Thyroid gland (tissue), 4 donors: ENCODE data around the gene SERINC2. TPM values are rescaled to one million over a fixed set of nuclear protein-coding genes. Genes with fewer than 3 reads are reported as not detected.

ENCODE experiments used
- DNase-seq, 2 donors: peaks; one replicate each; pipeline ENCODE4 v3.0.0-alpha.2; 2019
- H3K27ac ChIP-seq, 3 donors: fragments of 200-600 bp; sonication (generic); 1 replicate in 2 of 3; 2 replicates in 1 of 3; pipeline ENCODE4 v1.5.1; 2016 to 2019; ENCODE audit warnings: mild to moderate bottlenecking in 1 of 3, moderate library complexity in 1 of 3
- H3K27me3 ChIP-seq: fragments of 200-600 bp; sonication (generic); one replicate; pipeline ENCODE4 v1.5.1; 2019
- H3K36me3 ChIP-seq, 2 donors: fragments of 200-600 bp; sonication (generic); one replicate each; pipeline ENCODE4 v1.5.1; 2016 to 2019
- H3K4me1 ChIP-seq, 2 donors: fragments of 200-600 bp; sonication (generic); one replicate each; pipeline ENCODE4 v1.5.1; 2017 to 2019
- H3K4me3 ChIP-seq, 3 donors: fragments of 200-600 bp; sonication (generic); replicated peaks in 1 of 3; 1 replicate in 2 of 3; 2 replicates in 1 of 3; pipeline ENCODE4 v1.5.1; 2016; ENCODE audit warnings: mild to moderate bottlenecking in 1 of 3
- H3K9me3 ChIP-seq: fragments of 200-600 bp; sonication (generic); one replicate; pipeline ENCODE4 v1.5.1; 2017
- CTCF ChIP-seq, 6 experiments: fragments of 200-600 bp in 3 of 6; fragments of 450-650 bp in 3 of 6; sonication (generic) in 3 of 6; IDR thresholded peaks; one replicate each; pipeline ENCODE4 v1.5.1; 2016 to 2019; ENCODE audit warnings: antibody characterized with exemption in 6 of 6, mild to moderate bottlenecking in 2 of 6, inconsistent platforms in 1 of 6, moderate library complexity in 1 of 6
- POLR2A ChIP-seq, 2 donors: fragments of 450-650 bp; IDR thresholded peaks; one replicate each; pipeline ENCODE4 v1.6.1; 2017; ENCODE audit warnings: antibody characterized with exemption in 2 of 2, mild to moderate bottlenecking in 2 of 2, moderate library complexity in 1 of 2
- WGBS, 2 donors: methylation state at CpG; one replicate each; pipeline ENCODE4 v1.1.5; 2017; 5-methylcytosine and 5-hydroxymethylcytosine counted together
- intact Hi-C: fragments of 100-400 bp; cut with DNase I; formaldehyde crosslinking; loops from one replicate; pipeline ENCODE4 v1.15.1; 2023
- total RNA-seq, 4 donors: library from RNA; depleted of rRNA; stranded (reverse); fragments of >200 nt; gene quantifications; one replicate each; pipeline ENCODE4 v1.2.3, GENCODE V29; 2016

The SERINC2 gene
- total RNA-seq, 4 donors from 2014 or later = 28.9 to 57.7 (median 37.7) TPM

GRCh38 chr1:31398246-31398645 lies 14.8 kb upstream of the SERINC2 start:
- TF ChIP-seq CTCF (IDR thresholded peaks at IDR 0.05) (no peak), POLR2A (IDR thresholded peaks at IDR 0.05) (no peak)
- H3K27me3 ChIP-seq = no peaks in the 10 kb centered on the region
- DNase-seq = no peak
- intact Hi-C loops = loop anchor here (10.0 kb wide), 2 partner anchors 147 to 397 kb away; no protein-coding TSS in a partner anchor
- WGBS, 2 donors = 66 to 96% methylated on average over 2 of the region's 2 CpGs
- H3K27ac ChIP-seq = no peak overlapping the region
- no peaks in the 10 kb centered on the region for H3K9me3 ChIP-seq
- H3K36me3 ChIP-seq = no peaks in the 10 kb centered on the region
- H3K4me3 ChIP-seq = no peak overlapping the region
- peaks cover 0 to 8% of the 10 kb centered on the region in 2 donors for H3K4me1 ChIP-seq

- 69 to 79% methylated on average over 3 of the region's 3 CpGs for WGBS, 2 donors
Observed at GRCh38 chr1:31399976-31400375, 13.0 kb upstream of the SERINC2 start.

GRCh38 chr1:31400393-31400792 lies 12.6 kb upstream of the SERINC2 start:
- 57 to 68% methylated on average over 3 of the region's 3 CpGs for WGBS, 2 donors
- Histone ChIP-seq H3K4me3 (no peak overlapping the region), H3K27ac (no peak overlapping the region), H3K36me3 (no peaks in the 10 kb centered on the region), H3K27me3 (no peaks in the 10 kb centered on the region), H3K4me1 (no peaks in the 10 kb centered on the region), H3K9me3 (no peaks in the 10 kb centered on the region)
- TF ChIP-seq CTCF (IDR thresholded peaks at IDR 0.05) = no peak
- no peak for TF ChIP-seq POLR2A (IDR thresholded peaks at IDR 0.05)
- DNase-seq = no peak
- intact Hi-C loops = no loop called here

More at GRCh38 chr1:31399976-31400375, 13.0 kb upstream of the SERINC2 start:
- no peak for TF ChIP-seq CTCF (IDR thresholded peaks at IDR 0.05)
- no peak for TF ChIP-seq POLR2A (IDR thresholded peaks at IDR 0.05)
- Histone ChIP-seq H3K27me3 (no peaks in the 10 kb centered on the region), H3K4me3 (no peak overlapping the region), H3K36me3 (no peaks in the 10 kb centered on the region), H3K9me3 (no peaks in the 10 kb centered on the region), H3K27ac (no peak overlapping the region), H3K4me1 (peaks cover 0 to under 1% of the 10 kb centered on the region in 2 donors)
- intact Hi-C loops = loop anchor here (10.0 kb wide), 2 partner anchors 145 to 395 kb away; no protein-coding TSS in a partner anchor
- DNase-seq = no peak

GRCh38 chr1:31401241-31401640 lies 11.8 kb upstream of the SERINC2 start:
- Histone ChIP-seq H3K27me3 (no peaks in the 10 kb centered on the region), H3K4me1 (no peaks in the 10 kb centered on the region), H3K9me3 (no peaks in the 10 kb centered on the region), H3K4me3 (no peak overlapping the region), H3K36me3 (no peaks in the 10 kb centered on the region), H3K27ac (no peak overlapping the region)
- TF ChIP-seq POLR2A (IDR thresholded peaks at IDR 0.05) (no peak), CTCF (IDR thresholded peaks at IDR 0.05) (no peak)
- intact Hi-C loops = no loop called here
- 58 to 60% methylated on average over 2 of the region's 2 CpGs for WGBS, 2 donors
- DNase-seq = no peak

GRCh38 chr1:31405578-31406245 lies 7.3 kb upstream of the SERINC2 start:
- no peaks in the 10 kb centered on the region for H3K4me1 ChIP-seq
- no peak for DNase-seq
- TF ChIP-seq POLR2A (IDR thresholded peaks at IDR 0.05) (no peak), CTCF (IDR thresholded peaks at IDR 0.05) (no peak)
- WGBS, 2 donors = 88% methylated on average over 4 to 6 of the region's 6 CpGs
- intact Hi-C loops = no loop called here
- no peaks in the 10 kb centered on the region for H3K27me3 ChIP-seq
- H3K36me3 ChIP-seq = no peaks in the 10 kb centered on the region
- no peaks in the 10 kb centered on the region for H3K9me3 ChIP-seq
- H3K27ac ChIP-seq = no peak overlapping the region
- no peak overlapping the region for H3K4me3 ChIP-seq
